Measurements from ENCODE around the gene MIPEP.

The MIPEP gene

GRCh38 chr13:23877286-23877685 lies 11.9 kb downstream of the MIPEP start:
- TF ChIP-seq, protein P1, sequence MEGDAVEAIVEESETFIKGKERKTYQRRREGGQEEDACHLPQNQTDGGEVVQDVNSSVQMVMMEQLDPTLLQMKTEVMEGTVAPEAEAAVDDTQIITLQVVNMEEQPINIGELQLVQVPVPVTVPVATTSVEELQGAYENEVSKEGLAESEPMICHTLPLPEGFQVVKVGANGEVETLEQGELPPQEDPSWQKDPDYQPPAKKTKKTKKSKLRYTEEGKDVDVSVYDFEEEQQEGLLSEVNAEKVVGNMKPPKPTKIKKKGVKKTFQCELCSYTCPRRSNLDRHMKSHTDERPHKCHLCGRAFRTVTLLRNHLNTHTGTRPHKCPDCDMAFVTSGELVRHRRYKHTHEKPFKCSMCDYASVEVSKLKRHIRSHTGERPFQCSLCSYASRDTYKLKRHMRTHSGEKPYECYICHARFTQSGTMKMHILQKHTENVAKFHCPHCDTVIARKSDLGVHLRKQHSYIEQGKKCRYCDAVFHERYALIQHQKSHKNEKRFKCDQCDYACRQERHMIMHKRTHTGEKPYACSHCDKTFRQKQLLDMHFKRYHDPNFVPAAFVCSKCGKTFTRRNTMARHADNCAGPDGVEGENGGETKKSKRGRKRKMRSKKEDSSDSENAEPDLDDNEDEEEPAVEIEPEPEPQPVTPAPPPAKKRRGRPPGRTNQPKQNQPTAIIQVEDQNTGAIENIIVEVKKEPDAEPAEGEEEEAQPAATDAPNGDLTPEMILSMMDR (IDR thresholded peaks at IDR 0.05; ENCODE audit: low read depth, low read length, missing control alignments) = no peak
- H3K27ac ChIP-seq = no peak overlapping the region
- no peak overlapping the region for H3K4me3 ChIP-seq (ENCODE audit: low read depth, low read length)
- in situ Hi-C loops (cut with HindIII; ENCODE audit: low pct_ligation_motif_present, low sequenced_read_pairs) = no loop called here
- no peak for DNase-seq
- H3K36me3 ChIP-seq (replicated peaks) = no peaks in the 10 kb centered on the region
- no peaks in the 10 kb centered on the region for H3K27me3 ChIP-seq (replicated peaks)

DNA sequence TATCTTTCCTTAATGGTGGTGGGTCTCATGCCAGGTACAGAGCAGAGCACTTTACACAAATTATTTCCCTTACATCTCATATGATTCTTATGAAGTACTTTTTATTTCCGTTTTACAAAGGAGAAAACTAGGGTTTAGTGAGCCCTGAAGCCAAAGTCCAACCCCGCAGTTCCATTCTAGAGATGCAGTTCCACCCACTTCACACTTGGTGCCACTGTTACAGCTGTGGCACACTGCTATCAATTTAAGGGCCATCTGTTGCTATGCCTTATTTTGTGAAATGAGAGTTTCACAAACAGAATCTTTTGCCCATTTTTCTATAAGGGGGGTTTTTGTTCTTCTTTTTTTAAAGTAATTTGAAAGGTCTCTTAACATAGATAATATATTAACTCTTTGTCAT lies 12.9 kb downstream of the MIPEP start:
- DNase-seq = no peak
- Histone ChIP-seq H3K27ac (no peak overlapping the region), H3K27me3 (replicated peaks) (no peaks in the 10 kb centered on the region), H3K36me3 (replicated peaks) (no peaks in the 10 kb centered on the region), H3K4me3 (ENCODE audit: low read depth, low read length) (no peak overlapping the region)
- in situ Hi-C loops (cut with HindIII; ENCODE audit: low pct_ligation_motif_present, low sequenced_read_pairs) = no loop called here
- TF ChIP-seq, protein P1 (IDR thresholded peaks at IDR 0.05; ENCODE audit: low read depth, low read length, missing control alignments) = peak; percentile 74

- in situ Hi-C loops (cut with HindIII; ENCODE audit: low pct_ligation_motif_present, low sequenced_read_pairs) = no loop called here
- no peak for DNase-seq
- H3K27me3 ChIP-seq (replicated peaks) = no peaks in the 10 kb centered on the region
- TF ChIP-seq, protein P1 (IDR thresholded peaks at IDR 0.05; ENCODE audit: low read depth, low read length, missing control alignments) = peak; percentile 30
- no peak overlapping the region for H3K4me3 ChIP-seq (ENCODE audit: low read depth, low read length)
- H3K36me3 ChIP-seq (replicated peaks) = no peaks in the 10 kb centered on the region
- H3K27ac ChIP-seq = no peak overlapping the region
These were observed 17.5 kb downstream of the MIPEP start for GRCh38 chr13:23871616-23872220.

DNA sequence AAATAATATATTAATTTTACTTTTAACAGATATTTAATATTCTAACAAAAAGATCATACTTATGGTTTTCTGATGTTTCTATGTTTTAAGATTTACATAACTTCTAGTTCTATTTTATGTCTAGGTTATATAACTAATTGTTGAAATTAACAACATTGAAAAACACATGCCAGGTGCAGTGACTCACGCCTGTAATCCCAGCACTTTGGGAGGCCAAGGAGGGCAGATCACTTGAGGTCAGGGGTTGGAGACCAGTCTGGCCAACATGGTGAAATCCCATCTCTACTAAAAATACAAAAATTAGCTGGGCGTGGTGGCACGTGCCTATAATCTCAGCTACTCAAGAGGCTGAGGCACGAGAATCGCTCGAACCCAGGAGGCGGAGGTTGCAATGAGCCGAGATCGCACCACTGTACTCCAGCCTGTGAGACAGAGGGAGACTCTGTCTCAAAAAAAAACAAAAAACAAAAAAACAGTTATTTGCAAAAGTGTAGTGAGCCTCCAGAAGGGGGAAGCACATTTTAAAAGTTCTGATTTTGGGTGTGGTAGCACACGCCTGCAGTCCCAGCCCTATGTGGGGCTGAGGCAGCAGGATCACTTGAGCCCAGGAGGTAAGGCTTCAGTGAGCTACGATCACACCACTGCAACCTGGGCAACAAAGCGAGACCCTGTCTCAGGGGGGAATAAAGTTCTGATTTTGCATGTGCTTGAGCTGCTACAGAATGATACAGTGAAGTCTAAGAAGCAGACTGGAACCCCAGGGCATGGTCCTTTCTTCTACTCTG lies 18.7 kb downstream of the MIPEP start:
- DNase-seq = no peak
- no peak overlapping the region for H3K4me3 ChIP-seq (ENCODE audit: low read depth, low read length)
- in situ Hi-C loops (cut with HindIII; ENCODE audit: low pct_ligation_motif_present, low sequenced_read_pairs) = no loop called here

DNA sequence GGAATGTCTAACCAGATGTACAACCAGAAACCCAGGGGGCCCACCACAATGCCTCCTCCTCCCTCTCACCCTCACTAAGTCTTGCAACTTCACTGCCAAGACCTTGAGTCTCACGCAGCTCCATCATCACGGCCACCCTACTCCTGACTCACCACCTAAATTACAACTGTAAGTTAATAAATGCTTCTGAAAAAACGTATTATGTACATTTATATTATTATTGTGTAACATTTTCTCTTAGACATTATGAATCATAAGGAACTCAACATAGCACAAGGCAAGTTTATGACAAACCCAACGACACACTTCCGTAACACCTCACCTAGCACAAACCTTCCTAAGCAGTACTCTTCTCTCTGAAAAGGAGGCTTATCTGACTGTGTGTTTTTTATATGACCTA lies 20.7 kb downstream of the MIPEP start:
- Histone ChIP-seq H3K27ac (peak overlapping the region; percentile 21), H3K36me3 (replicated peaks) (no peaks in the 10 kb centered on the region), H3K4me3 (ENCODE audit: low read depth, low read length) (no peak overlapping the region), H3K27me3 (replicated peaks) (no peaks in the 10 kb centered on the region)
- DNase-seq = peak; percentile 57
- in situ Hi-C loops (cut with HindIII; ENCODE audit: low pct_ligation_motif_present, low sequenced_read_pairs) = no loop called here
- TF ChIP-seq, protein P1 (IDR thresholded peaks at IDR 0.05; ENCODE audit: low read depth, low read length, missing control alignments) = peak; percentile 22

More for the DNA sequence above, 18.7 kb downstream of the MIPEP start:
- TF ChIP-seq, protein P1 (IDR thresholded peaks at IDR 0.05; ENCODE audit: low read depth, low read length, missing control alignments) = no peak
- no peaks in the 10 kb centered on the region for H3K36me3 ChIP-seq (replicated peaks)
- no peaks in the 10 kb centered on the region for H3K27me3 ChIP-seq (replicated peaks)
- no peak overlapping the region for H3K27ac ChIP-seq

Measured in brain microvascular endothelial cell (primary cell).